Hepatic stellate cell (primary cell): ENCODE results near the gene SPOCK1.
A peak's percentile ranks its signal among the peaks of the same experiment; 100 is the strongest.

Source experiments
- DNase-seq: peaks from one replicate; pipeline ENCODE4 v3.0.0; 2011; ENCODE audit warnings: low spot score

SPOCK1 gene

DNA sequence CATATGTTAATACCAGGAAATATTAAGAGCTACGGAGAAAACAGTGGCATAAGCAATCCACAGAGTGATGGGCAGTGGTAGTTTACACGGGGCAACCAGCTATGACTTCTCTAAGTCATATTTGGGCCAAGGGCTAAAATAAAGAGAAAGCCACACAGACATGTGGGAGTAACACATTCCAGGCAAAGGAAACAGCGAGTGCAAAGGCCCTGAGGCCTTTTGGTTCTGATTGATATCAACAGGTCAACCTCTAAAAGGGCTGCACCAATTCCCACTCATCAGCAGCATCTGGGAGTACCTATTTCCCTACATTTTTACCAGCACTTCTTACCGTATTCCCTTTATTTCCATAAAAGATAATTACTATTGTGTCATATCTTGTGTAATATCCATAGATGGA, 173.4 kb downstream of the SPOCK1 start:
- no peak for DNase-seq

DNA sequence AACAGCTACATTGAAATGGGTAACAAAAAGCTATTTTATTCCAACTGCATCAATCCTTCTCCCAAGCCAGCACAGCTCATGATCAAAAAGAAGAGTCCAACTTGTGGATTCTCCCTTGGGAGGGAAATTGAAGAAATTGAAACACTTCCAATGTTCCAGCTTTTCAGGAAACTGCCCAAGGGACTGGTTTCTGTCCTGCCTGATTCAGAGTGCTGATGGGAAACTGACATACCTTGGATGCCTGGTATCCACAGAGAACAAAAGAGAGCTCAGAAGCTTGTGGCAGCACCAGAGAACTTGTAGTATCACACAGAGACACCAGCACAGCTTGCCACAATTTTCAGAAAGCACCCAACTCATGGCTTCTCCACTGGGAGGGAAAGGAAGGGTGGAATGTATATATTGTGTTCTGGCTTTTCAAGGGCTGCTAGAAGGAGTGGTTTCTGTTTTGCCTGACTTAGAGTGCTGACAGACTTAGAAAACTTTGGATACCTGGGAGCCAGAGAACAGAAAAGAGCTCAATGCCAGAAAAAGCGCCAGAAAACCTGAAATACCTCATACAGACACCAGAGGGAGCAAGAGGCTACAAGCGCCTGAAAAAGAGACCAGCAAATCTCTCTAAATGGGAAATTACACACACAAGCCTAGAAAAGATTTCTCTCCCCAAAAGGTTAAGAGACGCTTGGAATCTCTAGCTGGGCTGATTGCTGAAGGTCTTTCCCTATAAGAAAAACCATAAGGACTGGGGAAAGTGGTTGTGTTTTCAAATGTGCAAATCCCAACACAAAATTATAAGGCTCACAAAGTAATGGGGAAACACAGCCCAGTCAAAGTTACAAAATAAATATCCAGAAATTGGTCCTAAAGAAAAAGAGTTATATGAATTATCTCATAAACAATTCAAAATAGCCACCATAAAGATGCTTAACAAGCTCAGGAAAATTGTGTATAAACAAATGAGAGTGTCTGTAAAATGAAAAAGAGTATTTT, 178.8 kb downstream of the SPOCK1 start:
- DNase-seq: peak; percentile 42

DNA sequence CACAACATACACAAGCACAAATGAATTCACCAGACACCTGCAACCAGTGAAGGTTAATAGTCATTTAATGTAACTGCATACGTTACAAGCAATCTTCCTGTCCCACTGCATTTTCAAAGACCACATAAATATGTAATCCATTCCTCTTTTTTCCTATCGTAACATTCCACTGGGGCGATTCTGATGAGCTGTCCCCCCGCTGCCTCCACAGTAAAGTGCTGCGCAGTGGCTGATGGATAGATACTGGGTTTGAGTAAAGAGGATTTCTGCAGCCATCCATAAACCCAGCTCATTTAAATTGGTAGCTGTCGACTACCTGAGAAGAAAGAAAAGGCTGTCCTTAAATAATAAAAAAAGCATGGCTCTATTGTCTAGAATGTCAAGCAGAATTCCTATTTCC, 181.1 kb downstream of the SPOCK1 start:
- DNase-seq: no peak

DNA sequence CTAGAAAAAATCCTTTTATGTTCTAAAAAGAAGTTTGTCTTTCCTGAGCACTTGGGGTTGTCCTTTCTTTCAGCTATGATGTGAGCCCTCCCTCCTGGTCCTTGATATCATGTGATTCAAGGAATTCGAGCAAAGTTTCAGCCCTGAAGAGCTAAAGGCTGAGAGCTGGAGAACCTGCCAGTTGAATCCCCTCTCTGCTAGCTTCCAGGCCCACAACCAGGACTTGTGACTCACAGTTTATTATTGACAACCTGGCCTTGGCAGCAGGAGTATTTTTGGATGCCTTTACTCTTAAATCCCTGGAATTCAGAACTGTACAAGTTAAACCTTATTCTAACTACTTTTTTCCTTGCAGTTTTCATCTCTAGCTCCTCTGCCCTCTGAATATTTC, 182.8 kb downstream of the SPOCK1 start:
- peak; percentile 26 for DNase-seq

DNA sequence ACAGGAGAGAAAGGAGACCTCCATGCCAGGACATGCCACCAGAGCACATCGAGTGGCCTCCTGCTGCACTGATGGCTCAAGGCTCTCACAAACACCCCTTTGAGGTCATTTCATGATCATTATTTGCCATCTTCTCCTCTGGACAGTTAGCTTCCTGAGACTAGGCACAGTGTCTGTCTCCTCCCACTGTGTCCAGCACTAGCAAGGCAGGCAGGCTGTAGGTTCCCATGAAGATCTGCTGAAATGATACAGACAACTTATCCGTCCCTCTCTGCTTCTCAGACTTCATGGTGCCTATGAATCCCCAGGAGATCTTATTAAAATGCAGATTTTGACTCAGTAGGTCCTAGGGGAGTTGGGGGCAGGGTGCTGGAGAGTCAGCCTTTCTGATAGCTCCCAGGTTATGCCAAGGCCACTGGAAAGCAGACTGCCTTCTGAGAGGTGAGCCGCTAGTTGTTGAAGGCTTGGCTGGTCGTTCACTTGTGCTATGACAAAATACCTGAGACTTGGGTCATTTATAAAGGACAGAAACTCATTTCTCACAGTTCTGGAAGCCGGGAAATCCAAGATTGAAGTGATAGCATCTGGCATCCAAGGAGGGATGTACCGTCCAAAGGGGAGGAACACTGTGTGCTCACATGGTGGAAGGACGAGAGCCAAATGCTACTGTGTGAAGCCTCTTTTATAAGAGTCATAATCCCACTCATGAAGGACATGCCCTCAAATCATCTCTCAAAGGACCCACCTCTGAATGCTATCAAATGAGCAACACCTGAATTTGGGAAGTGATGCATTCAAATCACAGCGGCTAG, 183.4 kb downstream of the SPOCK1 start:
- no peak for DNase-seq

DNA sequence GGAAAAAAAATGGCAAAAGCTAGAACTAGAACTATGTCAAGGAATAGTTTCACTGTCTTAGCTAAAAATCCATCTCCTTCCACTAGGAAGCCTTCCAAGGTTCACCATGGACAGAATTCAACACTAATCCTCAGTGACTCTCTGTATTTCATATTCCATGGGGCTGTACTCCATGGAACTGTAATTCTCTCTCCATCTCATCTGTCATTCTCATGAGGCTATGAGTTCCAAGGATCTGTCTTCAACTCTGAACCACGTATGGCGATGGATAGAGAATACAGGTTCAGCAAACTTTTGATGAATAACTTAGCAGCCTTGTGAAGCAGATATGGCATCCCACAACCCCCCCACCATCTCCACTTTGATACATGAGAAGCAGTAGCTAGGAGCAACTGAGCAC, 184.0 kb downstream of the SPOCK1 start:
- DNase-seq: no peak

DNA sequence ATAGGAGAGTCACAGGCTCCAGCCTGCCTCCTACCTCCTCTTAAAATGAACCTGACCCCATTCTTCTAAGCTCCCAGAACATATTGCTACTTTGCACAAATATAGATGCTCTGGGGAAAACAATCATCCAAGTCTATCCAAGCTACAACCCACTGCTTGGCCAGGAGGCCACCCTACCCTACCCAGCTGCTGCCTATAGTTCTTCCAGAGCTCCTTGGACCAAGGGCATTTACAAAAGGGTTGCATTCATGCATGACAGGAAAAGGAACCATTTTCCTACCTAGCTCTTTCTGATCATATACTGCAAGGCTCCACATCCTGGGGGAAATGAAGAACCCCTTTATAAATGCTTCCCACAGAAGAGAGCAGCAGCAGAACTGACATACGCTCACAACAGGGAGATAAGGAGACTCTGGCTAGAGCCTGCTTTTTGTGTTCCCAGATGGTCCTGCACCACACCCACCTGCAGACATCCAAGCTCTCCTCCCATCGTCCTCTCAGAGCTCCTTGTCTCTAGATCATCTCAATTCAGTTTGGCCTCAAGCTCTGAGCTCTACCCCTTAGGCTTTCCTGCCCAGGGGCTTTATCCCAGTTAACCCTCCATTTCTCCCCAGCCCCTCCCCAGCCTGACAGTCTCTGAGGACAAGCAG, 185.5 kb downstream of the SPOCK1 start:
- no peak for DNase-seq

DNA sequence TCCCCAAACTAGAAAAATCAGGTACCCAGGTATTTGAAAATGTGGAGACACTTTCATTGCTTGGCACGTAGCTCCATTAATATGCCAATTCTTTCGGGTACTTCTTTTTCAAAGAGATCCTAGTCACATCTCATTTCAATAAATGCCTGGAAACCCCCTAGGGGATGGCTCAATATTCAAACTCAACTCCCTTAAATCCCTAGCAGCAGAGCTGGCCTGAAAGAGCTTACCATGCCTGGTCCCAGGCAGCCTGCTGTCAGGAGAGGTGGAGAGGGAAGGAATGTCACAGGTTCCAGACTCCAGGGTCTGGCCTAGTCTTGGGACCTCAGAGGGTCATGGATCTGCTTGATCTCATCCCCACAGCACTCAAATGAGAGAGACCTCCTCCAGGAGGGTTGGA, 187.1 kb downstream of the SPOCK1 start:
- no peak for DNase-seq

DNA sequence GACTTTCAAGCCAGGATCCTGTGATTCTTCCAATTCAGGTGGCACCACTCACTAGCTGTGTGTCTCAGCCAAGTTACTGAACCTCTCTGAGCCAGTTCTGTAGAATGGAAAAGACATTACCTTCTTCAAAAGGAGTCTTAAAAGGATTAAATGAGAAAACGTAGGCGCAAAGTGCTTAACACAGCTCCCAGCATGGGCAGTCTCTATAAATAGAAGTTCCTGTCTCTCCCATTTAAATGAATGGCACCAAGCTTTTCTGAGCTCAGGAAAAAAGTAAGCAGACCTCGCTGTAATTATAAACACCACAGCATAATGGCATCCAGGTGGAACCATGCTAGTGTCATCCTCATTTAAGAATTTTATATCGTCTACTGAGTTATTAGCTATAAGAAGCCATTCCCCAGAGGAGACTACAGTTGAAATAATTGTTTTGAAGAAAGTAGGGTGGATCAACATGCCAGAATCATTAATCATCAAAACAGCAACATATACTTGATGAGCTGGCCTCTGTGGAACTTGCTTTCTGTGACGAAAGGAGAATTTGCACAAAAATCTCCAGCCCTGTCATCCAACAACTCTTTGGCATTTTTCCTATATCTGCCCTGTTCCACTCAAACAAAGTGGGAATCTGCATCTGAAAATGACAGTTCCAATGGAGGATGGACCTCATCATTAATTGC, 188.9 kb downstream of the SPOCK1 start:
- DNase-seq: peak; percentile 80

DNA sequence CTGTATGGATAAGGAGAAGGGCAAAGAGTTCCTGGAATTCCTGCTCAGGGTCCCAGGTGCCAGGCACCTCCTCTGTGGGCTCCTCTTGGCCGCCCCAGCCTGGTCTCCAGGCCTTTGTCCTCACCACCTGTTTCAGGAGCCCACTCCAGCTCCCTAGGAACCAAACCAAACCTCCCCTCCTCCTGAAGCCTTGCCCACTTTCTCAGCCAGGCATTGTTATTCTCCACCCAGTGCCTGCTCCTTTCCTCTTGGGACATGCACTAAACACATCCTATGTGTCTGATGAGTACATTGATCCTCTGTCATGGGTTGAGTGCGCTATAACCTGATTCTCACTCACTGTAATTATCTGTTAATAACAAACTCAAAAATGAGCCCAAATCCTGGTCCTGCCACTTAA, 189.8 kb downstream of the SPOCK1 start:
- no peak for DNase-seq

DNA sequence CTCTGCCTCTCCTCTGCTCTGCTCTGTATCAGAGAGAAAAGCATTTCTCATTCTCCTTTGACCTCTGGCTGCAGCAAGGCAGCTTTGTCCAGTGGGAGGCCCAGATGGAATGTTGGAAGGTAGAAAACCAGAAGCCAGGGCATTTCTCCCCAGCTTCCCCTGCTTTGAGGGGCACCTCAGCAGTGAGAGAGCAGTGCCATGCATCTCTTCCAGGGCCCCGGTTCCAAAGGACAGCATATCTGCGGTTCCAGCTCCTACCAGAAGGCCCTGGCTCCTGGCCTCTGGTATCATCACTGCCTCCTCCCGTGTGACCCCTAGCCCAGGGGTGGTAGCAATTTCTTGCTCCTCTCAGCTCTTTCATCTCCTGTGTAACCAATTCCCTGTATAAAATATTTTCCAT, 190.8 kb downstream of the SPOCK1 start:
- no peak for DNase-seq

DNA sequence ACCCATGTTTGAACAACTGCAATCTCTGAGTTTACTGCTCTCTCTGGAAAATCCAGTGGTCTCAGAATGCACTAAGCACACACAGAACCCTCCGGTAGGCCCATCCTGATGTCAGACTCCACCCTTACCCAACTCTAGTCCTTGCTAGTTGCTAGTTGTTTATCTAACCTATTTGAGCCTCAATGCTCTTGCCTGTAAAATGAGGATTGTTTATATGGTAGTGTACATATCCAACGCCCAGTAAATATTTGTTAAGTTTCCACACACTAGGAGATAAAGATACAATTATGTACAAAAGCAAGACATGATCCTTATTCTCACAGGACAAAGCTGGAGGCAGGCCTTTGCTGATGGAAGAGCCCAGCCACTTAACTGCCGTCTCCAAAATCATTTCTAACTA, 192.2 kb downstream of the SPOCK1 start:
- DNase-seq: no peak

DNA sequence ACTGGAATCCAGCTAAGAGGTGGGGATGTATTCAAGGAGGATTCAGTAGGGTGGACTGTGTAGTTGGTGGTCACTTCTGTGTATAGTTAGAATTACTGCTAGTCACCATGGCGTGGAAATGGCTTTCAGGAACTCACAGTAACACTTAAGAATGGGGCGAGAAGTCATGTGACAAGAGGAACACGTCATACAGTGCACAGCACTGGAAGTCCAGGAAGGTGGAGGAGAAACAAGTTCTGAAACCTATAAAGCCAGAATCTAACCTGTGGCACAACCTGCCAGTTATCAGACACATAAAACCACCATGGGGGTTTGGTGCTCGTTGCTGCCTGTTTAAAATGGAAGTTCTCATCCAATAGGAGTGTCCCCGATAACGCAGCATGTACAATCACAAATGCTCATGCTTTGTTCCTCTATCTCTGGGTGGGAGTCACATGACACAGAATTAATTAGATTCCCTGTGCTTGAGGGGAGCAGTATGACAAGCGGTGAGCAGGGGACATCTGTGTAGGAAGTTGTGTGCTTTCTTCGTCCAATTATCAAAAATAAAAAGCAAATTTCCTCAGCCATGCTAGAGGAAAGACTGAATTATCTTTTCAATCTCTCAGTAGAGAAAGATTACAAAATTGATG, 193.0 kb downstream of the SPOCK1 start:
- no peak for DNase-seq

DNA sequence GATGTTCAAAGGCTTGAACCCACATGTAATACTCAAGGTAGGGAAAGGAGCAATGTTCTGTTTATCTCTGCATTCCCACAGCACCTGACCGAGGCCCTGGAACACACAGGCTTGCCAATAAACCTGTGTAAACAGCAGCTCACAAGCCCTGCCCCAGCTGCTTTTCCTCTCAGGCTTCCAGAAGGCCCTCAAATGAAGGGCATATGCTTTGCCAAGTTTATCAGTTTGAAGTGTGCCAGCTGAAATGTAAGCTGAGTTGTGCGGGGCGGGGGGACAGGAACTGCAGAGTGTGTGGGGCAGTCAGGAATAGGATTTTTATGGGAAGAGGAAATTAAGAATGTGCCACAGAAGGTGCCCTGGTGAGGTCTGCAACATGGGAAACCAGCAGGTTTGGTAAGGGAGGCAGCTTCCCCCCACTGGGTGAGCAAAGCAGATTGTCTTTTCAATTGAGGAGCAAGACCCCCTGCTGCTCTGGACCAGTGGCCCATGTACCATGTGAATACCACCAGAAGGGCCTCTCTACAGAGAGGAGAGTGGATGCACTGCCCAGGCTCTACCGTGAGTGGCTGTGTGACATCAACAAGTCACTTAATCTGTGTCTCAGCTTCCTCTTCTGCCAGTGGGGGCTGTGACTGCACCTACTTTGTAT, 194.8 kb downstream of the SPOCK1 start:
- no peak for DNase-seq

DNA sequence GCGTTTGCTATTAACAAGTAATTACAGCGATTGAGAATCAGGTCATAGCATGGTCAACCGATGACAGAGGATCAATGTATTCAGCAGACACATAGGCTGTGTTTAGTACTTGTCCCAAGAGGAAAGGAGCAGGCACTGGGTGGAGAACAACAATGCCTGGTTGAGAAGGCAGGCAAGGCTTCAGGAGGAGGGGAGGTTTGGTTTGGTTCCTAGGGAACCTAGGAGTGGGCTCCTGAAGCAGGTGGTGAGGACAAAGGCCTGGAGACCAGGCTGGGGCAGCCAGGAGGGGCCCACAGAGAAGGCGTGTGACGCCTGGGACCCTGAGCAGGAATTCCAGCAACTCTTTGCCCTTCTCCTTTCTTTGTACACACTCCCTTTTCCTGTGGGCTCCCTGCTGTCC, 195.6 kb downstream of the SPOCK1 start:
- no peak for DNase-seq

DNA sequence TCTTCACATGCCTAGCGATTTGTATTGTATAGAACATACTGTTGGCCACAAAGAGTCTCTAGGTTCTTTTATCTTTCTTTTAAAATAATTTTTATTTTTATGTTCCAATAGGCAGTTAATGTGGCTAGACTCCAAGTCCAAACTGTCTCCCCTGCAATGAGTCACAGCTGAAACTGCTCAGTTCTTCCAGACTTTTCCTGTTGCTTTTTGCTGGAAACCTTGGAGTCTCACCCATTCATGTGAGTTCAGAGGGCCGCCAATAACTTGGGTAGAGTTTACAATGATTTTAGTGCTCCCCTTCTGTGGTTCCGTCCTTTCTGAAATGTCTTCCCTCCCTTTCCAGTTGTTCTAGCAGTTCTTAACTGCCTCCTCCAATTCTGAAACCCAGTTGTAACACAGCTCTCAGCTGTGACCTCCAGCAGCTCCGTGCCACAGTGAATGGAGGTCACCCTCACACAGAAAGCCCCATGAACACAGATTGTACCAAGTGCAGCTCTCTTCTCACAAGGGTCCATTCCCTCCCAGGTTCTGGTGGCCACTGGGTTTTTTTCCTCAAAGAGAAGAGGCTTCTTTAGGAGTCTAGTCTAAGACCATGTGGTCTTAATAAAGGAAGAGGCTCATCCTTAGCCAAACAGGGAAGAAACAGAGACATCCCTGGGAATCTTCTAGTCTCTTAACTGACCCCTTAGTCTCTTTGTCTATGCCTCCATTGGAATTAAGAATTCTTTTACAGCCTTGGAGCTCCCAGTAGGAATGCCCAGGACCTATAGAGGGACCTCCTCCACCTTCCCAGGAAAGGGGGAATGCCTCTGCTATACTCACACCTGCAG, 198.5 kb downstream of the SPOCK1 start:
- DNase-seq: peak; percentile 57

DNA sequence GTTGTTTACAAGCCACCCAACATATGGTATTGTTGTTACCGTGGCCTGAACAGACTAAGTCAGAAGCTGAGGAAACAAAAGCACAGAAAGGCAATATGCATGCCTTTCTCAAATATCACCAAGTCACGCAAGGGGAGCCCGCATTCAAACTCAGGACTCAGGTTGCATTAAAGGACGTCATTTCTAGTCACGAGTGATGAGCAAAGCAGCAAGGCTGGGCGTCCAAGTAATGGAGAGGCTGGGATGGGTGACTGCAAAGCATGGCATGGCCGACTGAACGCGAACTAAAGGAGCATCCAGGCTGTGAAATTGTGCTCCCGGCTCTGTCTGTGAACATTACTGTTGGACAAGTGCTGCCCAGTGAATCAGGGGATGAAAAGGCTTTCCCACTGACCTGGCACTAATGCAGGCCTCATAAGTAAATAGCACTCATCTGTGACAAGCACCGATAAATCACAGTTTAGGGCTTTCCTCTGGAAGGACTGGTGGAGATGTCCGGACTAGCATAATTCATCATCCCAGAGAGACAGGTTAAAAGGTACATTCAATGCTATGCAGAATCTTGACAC, 202.8 kb downstream of the SPOCK1 start:
- DNase-seq: no peak

DNA sequence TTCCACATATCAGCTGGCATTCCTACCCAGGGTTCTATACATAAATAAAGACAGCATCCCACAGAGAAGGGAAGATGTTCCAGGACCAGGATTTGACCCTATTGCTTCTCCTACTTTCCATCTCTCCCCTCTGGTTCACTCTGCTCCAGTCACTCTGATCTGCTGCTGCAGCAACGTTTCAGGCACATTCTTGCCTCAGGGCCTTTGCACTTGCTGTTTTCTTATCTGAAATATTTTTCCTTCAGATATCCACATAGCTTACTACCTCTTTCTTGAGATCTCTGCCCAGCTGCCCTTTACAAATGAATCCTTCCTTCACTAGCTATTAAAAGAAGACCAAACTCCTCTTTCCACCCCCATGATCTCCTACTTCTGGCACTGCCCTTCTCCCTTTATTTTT, 204.5 kb downstream of the SPOCK1 start:
- no peak for DNase-seq

DNA sequence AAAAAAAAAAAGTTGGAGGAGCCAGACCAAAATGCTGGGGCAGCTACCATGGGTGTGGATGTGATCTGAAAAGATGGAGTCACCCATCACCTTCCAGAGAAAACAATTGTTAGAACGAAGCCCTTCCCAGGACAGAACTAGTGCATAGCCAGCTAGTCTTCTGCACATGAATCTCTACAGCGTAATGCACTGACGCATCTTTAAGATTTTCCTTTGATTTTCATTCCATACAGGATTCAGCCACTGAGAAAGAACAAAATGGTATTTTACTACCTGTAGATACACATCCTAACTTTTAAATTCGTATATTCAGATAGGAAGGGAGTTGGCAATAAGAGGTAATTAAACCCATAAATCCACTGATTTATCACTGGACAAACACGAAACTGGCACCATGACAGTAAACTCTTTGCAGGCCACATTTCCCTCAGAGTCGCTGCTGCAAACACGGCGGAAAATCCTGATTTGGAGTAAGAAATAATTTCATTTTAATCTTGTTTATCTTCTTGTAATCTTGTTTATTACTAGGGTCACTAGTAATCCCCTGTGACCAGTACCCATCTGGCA, 206.6 kb downstream of the SPOCK1 start:
- no peak for DNase-seq
